ENCODE results near the gene CTCFL.

GRCh38 chr20:57513199-57513598 lies 11.7 kb downstream of the CTCFL start:
- TF ChIP-seq CTCF (conservative IDR thresholded peaks at IDR 0.05; ENCODE audit: low read depth, low read length) (no peak), EZH2 (IDR thresholded peaks at IDR 0.05; ENCODE audit: borderline replicate concordance, low read depth, low read length, poor library complexity, severe bottlenecking) (no peak)

All from A673 (cell line).